Esophagus squamous epithelium (tissue), 4 donors: ENCODE measurements around the gene ELN.

Experiments used
- CTCF ChIP-seq, 6 experiments: fragments of 450-650 bp in 4 of 6; fragments of 200-600 bp in 2 of 6; sonication (generic) in 2 of 6; IDR thresholded peaks; one replicate each; pipeline ENCODE4 v1.5.1; 2016 to 2019; ENCODE audit warnings: antibody characterized with exemption in 6 of 6, mild to moderate bottlenecking in 4 of 6, moderate library complexity in 4 of 6
- POLR2A ChIP-seq, 4 donors: fragments of 450-650 bp; IDR thresholded peaks; one replicate each; pipeline ENCODE4 v1.6.1; 2017; ENCODE audit warnings: antibody characterized with exemption in 4 of 4, mild to moderate bottlenecking in 4 of 4, moderate library complexity in 3 of 4

GRCh38 chr7:74053589-74054186 lies 25.7 kb downstream of the ELN start:
- TF ChIP-seq CTCF (IDR thresholded peaks at IDR 0.05) (no peak), POLR2A (IDR thresholded peaks at IDR 0.05) (no peak)
